Caco-2 (cell line): ENCODE results near the gene CLDN7. TPM values are rescaled to one million over a fixed set of nuclear protein-coding genes. Genes with fewer than 3 reads are reported as not detected.

Experiments
- BruUV-seq: library from RNA; stranded (reverse); fragments of 400-500 nt; replicated peaks from 2 replicates; lab custom pipeline; 2021; lab: Mats Ljungman, UMichigan
- CTCF ChIA-PET: fragments of 300-600 bp; sonication (Branson Sonifier 250); formaldehyde crosslinking; loops from one replicate; lab custom pipeline; 2022; ENCODE audit warnings: antibody characterized with exemption; lab: Charles Lee
- POLR2A ChIA-PET: fragments of 300-600 bp; sonication (Branson Sonifier 250); formaldehyde crosslinking; loops from one replicate; lab custom pipeline; 2022; ENCODE audit warnings: antibody characterized with exemption; lab: Charles Lee
- DNase-seq, 2 experiments: peaks; one replicate each; pipeline versions ENCODE4 v3.0.0 to v3.0.0-alpha.2; 2020 to 2022
- H3K27me3 ChIP-seq: replicated peaks from 2 replicates; pipeline ENCODE4 v1.6.0; 2011; ENCODE audit warnings: low read length; ENCODE audit not compliant: control insufficient read depth, insufficient read depth
- H3K36me3 ChIP-seq: 2 replicates; pipeline ENCODE4 v1.5.1; 2011; ENCODE audit warnings: low read length; ENCODE audit not compliant: control insufficient read depth, insufficient read depth
- H3K4me1 ChIP-seq: fragments of 250-450 bp; sonication (Bioruptor Pico); 2 replicates; pipeline ENCODE4 v1.5.1; 2020; ENCODE audit warnings: mild to moderate bottlenecking
- H3K4me3 ChIP-seq: 2 replicates; pipeline ENCODE4 v1.5.1; 2011; ENCODE audit warnings: low read depth, mild to moderate bottlenecking, control low read depth, low read length
- H3K9me3 ChIP-seq: fragments of 250-450 bp; sonication (Bioruptor Pico); 2 replicates; pipeline ENCODE4 v1.5.1; 2020; ENCODE audit warnings: mild to moderate bottlenecking, moderate library complexity
- H3K27ac Mint-ChIP-seq: one replicate; pipeline ENCODE4 v1.8.0; 2022; ENCODE audit warnings: mixed read lengths; ENCODE audit not compliant: unreplicated experiment
- H3K27me3 Mint-ChIP-seq: one replicate; pipeline ENCODE4 v1.8.0; 2022; ENCODE audit warnings: mixed read lengths; ENCODE audit not compliant: insufficient read depth, unreplicated experiment
- H3K36me3 Mint-ChIP-seq: one replicate; pipeline ENCODE4 v1.8.0; 2022; ENCODE audit warnings: mild to moderate bottlenecking, mixed read lengths; ENCODE audit not compliant: insufficient read depth, unreplicated experiment
- H3K4me1 Mint-ChIP-seq: one replicate; pipeline ENCODE4 v1.8.0; 2022; ENCODE audit warnings: low read depth, mixed read lengths; ENCODE audit not compliant: unreplicated experiment
- H3K4me3 Mint-ChIP-seq: one replicate; pipeline ENCODE4 v1.8.0; 2022; ENCODE audit warnings: mild to moderate bottlenecking, moderate library complexity, mixed read lengths; ENCODE audit not compliant: unreplicated experiment
- H3K9me3 Mint-ChIP-seq: one replicate; pipeline ENCODE4 v1.8.0; 2022; ENCODE audit warnings: mixed read lengths; ENCODE audit not compliant: unreplicated experiment
- CTCF ChIP-seq, 2 experiments: fragments of 200-600 bp in 1 of 2; IDR thresholded peaks; 1 replicate in 1 of 2; 2 replicates in 1 of 2; pipeline versions ENCODE4 v1.5.1 to v1.8.0; 2011 to 2022; ENCODE audit warnings: antibody characterized with exemption in 1 of 2, control low read depth in 1 of 2, inconsistent platforms in 1 of 2, low read depth in 1 of 2, low read length in 1 of 2, mild to moderate bottlenecking in 1 of 2, moderate library complexity in 1 of 2; ENCODE audit not compliant: insufficient read depth in 1 of 2, severe bottlenecking in 1 of 2, unreplicated experiment in 1 of 2
- intact Hi-C: fragments of 100-400 bp; cut with micrococcal nuclease; formaldehyde crosslinking; loops from one replicate; pipeline ENCODE4 v1.10.0; 2022; ENCODE audit not compliant: unreplicated experiment
- total RNA-seq: library from RNA; stranded (reverse); gene quantifications from 2 replicates; pipeline ENCODE4 v1.2.3, GENCODE V29; 2022

The CLDN7 gene
- total RNA-seq, 1 experiment from 2014 or later, result 111 TPM

GRCh38 chr17:7243453-7243729 lies 18.9 kb downstream of the CLDN7 start:
- Mint-ChIP-seq H3K9me3 (no peaks in the 10 kb centered on the region), H3K4me1 (peaks cover 14% of the 10 kb centered on the region), H3K36me3 (peaks cover 54% of the 10 kb centered on the region), H3K27me3 (peaks cover 3% of the 10 kb centered on the region), H3K4me3 (peak overlapping the region; percentile 94), H3K27ac (peak overlapping the region; percentile 96)
- no peak for DNase-seq
- ChIA-PET POLR2A (no interaction called here), CTCF (interaction anchor here (0.6 to 1.3 kb wide), 2 partner anchors 23 to 62 kb away, joined by 5 read pairs; no protein-coding TSS in a partner anchor)
- Histone ChIP-seq H3K4me1 (peaks cover 6% of the 10 kb centered on the region; the same call in 1 of the 2 replicates), H3K4me3 (peak overlapping the region; percentile 84), H3K36me3 (no peaks in the 10 kb centered on the region), H3K27me3 (no peaks in the 10 kb centered on the region), H3K9me3 (no peaks in the 10 kb centered on the region)
- TF ChIP-seq CTCF (IDR thresholded peaks at IDR 0.05; ENCODE audit: insufficient read depth in 1 of 2, low read depth in 1 of 2, low read length in 1 of 2, severe bottlenecking in 1 of 2, unreplicated experiment in 1 of 2), result no peak
- intact Hi-C loops, result no loop called here
- TSS peak; percentile 41 for BruUV-seq

- H3K4me1 ChIP-seq, result peaks cover 6% of the 10 kb centered on the region; the same call in 1 of the 2 replicates
- no peaks in the 10 kb centered on the region for H3K9me3 ChIP-seq
- ChIA-PET POLR2A (interaction anchor here (0.6 kb wide), 1 partner anchor 9 kb away, joined by 3 read pairs; the partner anchor contains the start of genes CTDNEP1 and ELP5), CTCF (interaction anchor here (0.8 to 1.3 kb wide), 2 partner anchors 22 to 29 kb away, joined by 3 to 5 read pairs; no protein-coding TSS in a partner anchor)
- peaks cover 57% of the 10 kb centered on the region for H3K36me3 Mint-ChIP-seq
- H3K4me3 ChIP-seq, result peak overlapping the region; percentile 84
- peaks cover 14% of the 10 kb centered on the region for H3K4me1 Mint-ChIP-seq
- peak overlapping the region; percentile 96 for H3K27ac Mint-ChIP-seq
- peak overlapping the region; percentile 94 for H3K4me3 Mint-ChIP-seq
- no peaks in the 10 kb centered on the region for H3K27me3 ChIP-seq
- no peaks in the 10 kb centered on the region for H3K36me3 ChIP-seq
- peaks cover 3% of the 10 kb centered on the region for H3K27me3 Mint-ChIP-seq
- intact Hi-C loops, result no loop called here
- TF ChIP-seq CTCF (IDR thresholded peaks at IDR 0.05; ENCODE audit: insufficient read depth in 1 of 2, low read depth in 1 of 2, low read length in 1 of 2, severe bottlenecking in 1 of 2, unreplicated experiment in 1 of 2), result peak in 1 of 2 experiments; percentile 17
- no peaks in the 10 kb centered on the region for H3K9me3 Mint-ChIP-seq
- DNase-seq, result peak; percentile 89 to 92
- no TSS peak for BruUV-seq
These were observed 19.4 kb downstream of the CLDN7 start for GRCh38 chr17:7242717-7243452.

GRCh38 chr17:7241783-7242716 lies 20.2 kb downstream of the CLDN7 start, which contains the start of gene GABARAP:
Gene GABARAP (minus strand): TSS chr17:7242449. CDS start chr17:7242330, 119 bp downstream.
- H3K27me3 Mint-ChIP-seq, result peaks cover 3% of the 10 kb centered on the region
- CTCF ChIA-PET, result interaction anchor here (0.8 to 1.3 kb wide), 3 partner anchors 10 to 28 kb away, joined by 3 to 5 read pairs (median 3); partner anchors contain the start of genes CTDNEP1 and ELP5
- POLR2A ChIA-PET, result interaction anchor here (0.6 to 1.0 kb wide), 2 partner anchors 10 to 14 kb away, joined by 3 read pairs; partner anchors contain the start of genes CTDNEP1 and ELP5
- Histone ChIP-seq H3K4me1 (peaks cover 6% of the 10 kb centered on the region; the same call in 1 of the 2 replicates), H3K4me3 (peak within 1 kb of the TSS; percentile 84), H3K27me3 (no peaks in the 10 kb centered on the region), H3K36me3 (no peaks in the 10 kb centered on the region), H3K9me3 (no peaks in the 10 kb centered on the region)
- no peaks in the 10 kb centered on the region for H3K9me3 Mint-ChIP-seq
- peaks cover 62% of the 10 kb centered on the region for H3K36me3 Mint-ChIP-seq
- no peak for TF ChIP-seq CTCF (IDR thresholded peaks at IDR 0.05; ENCODE audit: insufficient read depth in 1 of 2, low read depth in 1 of 2, low read length in 1 of 2, severe bottlenecking in 1 of 2, unreplicated experiment in 1 of 2)
- peak within 1 kb of the TSS; percentile 96 for H3K27ac Mint-ChIP-seq
- no TSS peak for BruUV-seq
- peak; percentile 78 to 79 for DNase-seq
- peaks cover 17% of the 10 kb centered on the region for H3K4me1 Mint-ChIP-seq
- peak within 1 kb of the TSS; percentile 94 for H3K4me3 Mint-ChIP-seq
- intact Hi-C loops, result no loop called here
